Measurements from ENCODE around the gene APBA2.

GRCh38 chr15:29032229-29032625, 146.5 kb downstream of the APBA2 start:
- TF ChIP-seq CTCF (conservative IDR thresholded peaks at IDR 0.05; ENCODE audit: low read length) (no peak), EZH2phosphoT487 (IDR thresholded peaks at IDR 0.05; ENCODE audit: borderline replicate concordance, low read depth, low read length) (no peak)

Data from OCI-LY7 (cell line).